SH-SY5Y (cell line): ENCODE measurements around the gene TEX11.

Source experiments
- GATA2 ChIP-seq: IDR thresholded peaks from 2 replicates; pipeline ENCODE4 v1.6.1; 2011; ENCODE audit warnings: mild to moderate bottlenecking, low read depth, low read length
- GATA3 ChIP-seq: IDR thresholded peaks from 2 replicates; pipeline ENCODE4 v1.6.1; 2011; ENCODE audit warnings: low read depth, mild to moderate bottlenecking, low read length, moderate library complexity

DNA sequence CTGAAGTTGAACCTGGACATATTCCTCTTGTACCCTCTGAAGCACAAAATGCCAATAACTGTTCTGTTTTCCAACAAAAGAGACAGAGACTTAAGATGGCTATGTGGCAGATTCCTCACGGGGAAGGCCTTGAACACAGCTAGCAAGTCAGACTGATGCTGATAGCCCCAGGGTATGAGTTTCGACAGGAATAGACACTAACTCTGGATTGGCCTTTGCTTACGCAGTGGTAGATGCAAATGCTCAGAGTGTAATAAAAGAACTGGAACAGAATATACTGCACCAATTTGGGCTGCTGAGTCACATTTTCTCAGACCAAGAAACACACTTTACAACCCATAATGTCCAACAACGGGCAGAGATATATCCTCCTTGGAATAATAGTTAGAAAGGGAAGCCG, 290.0 kb downstream of the TEX11 start:
- TF ChIP-seq GATA2: no peak
- TF ChIP-seq GATA3: no peak
